Measurements from ENCODE around the gene GPATCH2L.

DNA sequence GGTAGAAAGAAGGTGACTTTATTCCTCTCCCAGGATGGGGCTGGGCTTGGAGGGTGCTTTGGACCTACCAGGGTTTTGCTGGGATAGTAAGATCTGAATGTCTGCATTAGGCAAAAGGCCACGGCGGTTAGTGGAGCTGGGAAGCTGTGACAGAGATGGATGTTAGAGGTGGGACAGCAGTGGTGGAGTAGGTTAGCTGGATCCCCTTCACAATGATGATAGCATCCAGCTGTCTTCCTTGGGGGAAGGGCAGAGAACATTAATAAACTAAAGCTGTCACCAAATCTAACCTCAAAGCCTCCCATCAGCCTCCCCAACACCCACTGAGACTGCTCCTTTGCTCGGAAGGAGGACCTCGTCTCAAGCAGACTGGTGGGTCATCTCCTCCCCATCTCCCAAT, 104.8 kb downstream of the GPATCH2L start:
- TF ChIP-seq POLR2A (IDR thresholded peaks at IDR 0.05) = no peak
- TF ChIP-seq, protein P1, sequence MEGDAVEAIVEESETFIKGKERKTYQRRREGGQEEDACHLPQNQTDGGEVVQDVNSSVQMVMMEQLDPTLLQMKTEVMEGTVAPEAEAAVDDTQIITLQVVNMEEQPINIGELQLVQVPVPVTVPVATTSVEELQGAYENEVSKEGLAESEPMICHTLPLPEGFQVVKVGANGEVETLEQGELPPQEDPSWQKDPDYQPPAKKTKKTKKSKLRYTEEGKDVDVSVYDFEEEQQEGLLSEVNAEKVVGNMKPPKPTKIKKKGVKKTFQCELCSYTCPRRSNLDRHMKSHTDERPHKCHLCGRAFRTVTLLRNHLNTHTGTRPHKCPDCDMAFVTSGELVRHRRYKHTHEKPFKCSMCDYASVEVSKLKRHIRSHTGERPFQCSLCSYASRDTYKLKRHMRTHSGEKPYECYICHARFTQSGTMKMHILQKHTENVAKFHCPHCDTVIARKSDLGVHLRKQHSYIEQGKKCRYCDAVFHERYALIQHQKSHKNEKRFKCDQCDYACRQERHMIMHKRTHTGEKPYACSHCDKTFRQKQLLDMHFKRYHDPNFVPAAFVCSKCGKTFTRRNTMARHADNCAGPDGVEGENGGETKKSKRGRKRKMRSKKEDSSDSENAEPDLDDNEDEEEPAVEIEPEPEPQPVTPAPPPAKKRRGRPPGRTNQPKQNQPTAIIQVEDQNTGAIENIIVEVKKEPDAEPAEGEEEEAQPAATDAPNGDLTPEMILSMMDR (IDR thresholded peaks at IDR 0.05) = no peak

Measured in Peyer's patch (tissue), 4 donors.